ENCODE data around the gene RNASE7. TPM values are rescaled to one million over a fixed set of nuclear protein-coding genes. Genes with fewer than 3 reads are reported as not detected.

The RNASE7 gene
- total RNA-seq, 1 donor from 2014 or later, result not detected

DNA sequence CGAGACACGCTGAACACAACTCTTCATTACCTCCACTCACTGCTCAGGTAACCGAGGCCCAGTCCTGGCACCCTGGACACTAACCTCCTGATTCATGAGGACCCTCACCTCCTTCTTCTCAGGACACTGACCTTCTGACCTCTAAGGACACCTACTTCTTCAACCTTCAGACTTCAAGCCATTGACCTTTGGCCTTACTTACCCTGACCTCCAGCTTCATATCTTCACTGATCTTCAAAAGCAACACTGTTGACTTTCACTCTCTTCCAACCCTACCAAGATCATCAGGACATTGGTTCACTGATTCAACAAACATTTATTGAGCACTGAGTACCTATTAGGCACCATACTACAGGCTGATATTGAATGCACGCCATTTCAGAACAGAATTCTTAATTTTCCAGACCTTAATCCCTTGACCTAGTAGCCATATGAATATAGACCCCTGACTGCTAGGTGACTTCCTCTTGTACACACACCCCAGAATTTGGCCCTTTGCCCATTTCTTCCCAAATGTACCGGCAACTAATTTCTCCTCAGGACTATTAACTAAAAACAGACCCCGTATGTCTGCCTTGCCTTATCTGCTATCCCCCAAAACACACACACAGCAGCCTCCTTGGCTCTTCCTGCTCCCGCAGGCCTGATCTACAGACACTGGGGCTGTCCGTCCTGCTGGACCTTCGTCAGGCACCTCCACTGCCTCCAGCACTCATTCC lies 33.7 kb downstream of the RNASE7 start:
- intact Hi-C loops (cut with micrococcal nuclease), result loop anchor here (10.0 kb wide), 1 partner anchor 61 kb away; no protein-coding TSS in a partner anchor
- ATAC-seq, result no peak
- no peak for DNase-seq

DNA sequence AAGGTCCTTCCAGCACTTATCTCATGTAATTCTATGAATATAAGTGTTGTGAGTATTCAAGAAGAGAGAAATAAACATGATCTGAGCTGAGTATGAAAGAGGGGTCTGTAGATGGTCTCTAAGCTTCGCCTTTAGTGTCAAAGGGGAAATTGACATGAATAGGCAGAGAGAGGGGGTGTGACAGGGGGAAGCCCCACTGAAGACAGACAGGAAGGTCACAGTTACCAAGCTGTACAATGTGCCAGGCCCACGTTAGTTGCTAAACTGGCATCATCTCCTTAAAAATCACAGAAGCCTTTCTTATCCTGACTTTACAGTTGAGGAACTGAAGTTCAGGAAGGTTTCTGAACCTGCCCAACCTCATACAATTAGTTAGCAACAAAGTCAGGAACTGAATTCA lies 35.5 kb downstream of the RNASE7 start:
- no peak for DNase-seq
- no peak for ATAC-seq
- intact Hi-C loops (cut with micrococcal nuclease), result loop anchor here (10.0 kb wide), 1 partner anchor 63 kb away; no protein-coding TSS in a partner anchor

DNA sequence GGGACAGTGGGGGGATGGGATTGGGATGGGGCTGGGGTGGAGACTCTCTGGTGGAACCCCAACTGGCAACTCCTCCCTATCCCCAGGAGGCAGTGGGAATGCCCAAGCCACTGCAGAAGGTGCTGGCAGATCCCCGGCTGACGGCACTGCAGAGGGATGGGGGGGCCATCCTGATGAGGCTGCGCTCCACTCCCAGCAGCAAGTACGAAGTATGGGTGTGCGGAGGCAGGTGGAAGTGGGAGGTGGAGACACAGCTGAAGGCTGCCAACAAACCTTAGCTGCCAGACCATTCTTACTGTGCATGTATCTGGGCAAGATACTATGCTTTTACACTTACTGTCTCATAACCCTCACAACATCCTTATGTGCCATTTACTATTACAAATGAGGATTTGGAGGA lies 36.1 kb downstream of the RNASE7 start:
- no peak for ATAC-seq

DNA sequence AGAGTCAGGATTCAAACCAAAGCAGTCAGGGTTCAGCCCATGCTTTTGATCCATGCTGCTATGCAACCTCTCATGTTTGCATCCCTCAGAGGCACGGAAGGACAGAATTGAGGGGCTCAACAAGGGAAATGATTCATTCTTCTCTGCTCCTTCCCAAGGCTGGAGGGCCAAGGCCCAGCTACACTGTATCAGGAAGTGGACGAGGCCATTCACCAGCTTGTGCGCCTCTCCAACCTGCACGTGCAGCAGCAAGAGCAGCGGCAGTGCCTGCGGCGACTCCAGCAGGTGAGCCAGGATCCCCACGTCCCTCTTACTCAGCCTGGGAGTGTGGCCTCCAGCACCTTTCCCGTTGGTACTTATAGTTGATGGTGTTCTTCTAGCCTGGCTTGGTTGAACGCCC lies 36.6 kb downstream of the RNASE7 start:
- ATAC-seq (no peak), DNase-seq (no peak)
- intact Hi-C loops (cut with micrococcal nuclease), result loop anchor here (10.0 kb wide), 1 partner anchor 64 kb away; no protein-coding TSS in a partner anchor

More for the DNA sequence above, 36.1 kb downstream of the RNASE7 start:
- no peak for DNase-seq
- intact Hi-C loops (cut with micrococcal nuclease), result loop anchor here (10.0 kb wide), 1 partner anchor 63 kb away; no protein-coding TSS in a partner anchor

DNA sequence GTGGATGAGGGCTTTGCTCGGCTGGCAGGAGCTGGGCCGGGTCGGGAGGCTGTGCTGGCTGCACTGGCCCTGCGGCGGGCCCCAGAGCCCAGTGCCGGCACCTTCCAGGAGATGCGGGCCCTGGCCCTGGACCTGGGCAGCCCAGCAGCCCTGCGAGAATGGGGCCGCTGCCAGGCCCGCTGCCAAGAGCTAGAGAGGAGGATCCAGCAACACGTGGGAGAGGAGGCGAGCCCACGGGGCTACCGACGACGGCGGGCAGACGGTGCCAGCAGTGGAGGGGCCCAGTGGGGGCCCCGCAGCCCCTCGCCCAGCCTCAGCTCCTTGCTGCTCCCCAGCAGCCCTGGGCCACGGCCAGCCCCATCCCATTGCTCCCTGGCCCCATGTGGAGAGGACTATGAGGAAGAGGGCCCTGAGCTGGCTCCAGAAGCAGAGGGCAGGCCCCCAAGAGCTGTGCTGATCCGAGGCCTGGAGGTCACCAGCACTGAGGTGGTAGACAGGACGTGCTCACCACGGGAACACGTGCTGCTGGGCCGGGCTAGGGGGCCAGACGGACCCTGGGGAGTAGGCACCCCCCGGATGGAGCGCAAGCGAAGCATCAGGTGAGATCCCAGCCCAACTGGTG lies 39.5 kb downstream of the RNASE7 start:
- intact Hi-C loops (cut with micrococcal nuclease), result no loop called here
- no peak for ATAC-seq
- DNase-seq, result no peak

DNA sequence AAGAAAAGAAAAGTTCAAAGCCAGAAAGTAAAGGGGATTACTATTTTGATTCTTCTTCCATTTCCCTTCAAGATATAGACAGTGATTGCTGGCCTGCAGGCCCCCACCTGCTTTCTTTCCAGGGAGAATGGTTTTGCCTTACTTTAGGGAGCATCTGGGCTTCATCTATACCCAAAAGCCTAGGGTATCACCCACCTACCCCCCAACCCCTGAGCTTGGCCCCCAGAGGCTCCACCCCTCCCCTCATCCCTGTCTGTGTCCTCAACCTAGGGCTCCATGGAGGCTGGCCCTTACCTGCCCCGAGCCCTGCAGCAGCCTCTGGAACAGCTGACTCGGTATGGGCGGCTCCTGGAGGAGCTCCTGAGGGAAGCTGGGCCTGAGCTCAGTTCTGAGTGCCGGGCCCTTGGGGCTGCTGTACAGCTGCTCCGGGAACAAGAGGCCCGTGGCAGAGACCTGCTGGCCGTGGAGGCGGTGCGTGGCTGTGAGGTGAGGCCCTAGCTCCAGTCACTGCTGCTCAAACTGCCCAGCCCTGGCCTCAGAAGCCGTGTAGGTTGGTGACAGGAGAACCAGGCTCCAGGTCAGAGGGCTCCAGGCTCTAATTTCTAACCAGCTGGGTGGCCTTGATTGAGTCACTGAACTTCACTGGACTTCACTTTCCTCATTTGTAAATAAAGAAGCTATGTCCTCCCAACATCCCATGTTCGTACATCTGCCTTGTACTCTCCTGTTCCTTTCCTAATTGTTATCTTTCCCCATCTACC lies 41.6 kb downstream of the RNASE7 start:
- DNase-seq (no peak), ATAC-seq (no peak)
- intact Hi-C loops (cut with micrococcal nuclease), result no loop called here

DNA sequence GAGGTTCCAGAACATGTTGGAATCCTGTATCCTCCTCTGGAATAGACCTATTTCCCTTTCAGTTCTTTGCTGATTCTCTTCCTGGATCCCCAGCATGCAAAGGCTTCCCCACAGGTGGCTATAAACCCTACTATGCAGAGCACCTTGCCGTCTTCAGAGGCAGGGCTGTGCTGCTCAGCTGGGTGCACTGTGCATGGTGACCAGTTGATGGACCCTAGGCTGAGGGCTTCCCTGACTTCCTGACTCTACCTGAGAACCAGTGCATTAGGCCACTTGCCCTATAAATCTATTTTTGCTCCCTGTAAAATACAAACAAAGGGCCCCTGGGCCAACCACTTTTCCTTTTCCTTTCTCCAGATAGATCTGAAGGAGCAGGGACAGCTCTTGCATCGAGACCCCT lies 42.2 kb downstream of the RNASE7 start:
- intact Hi-C loops (cut with micrococcal nuclease), result no loop called here
- ATAC-seq (no peak), DNase-seq (no peak)

DNA sequence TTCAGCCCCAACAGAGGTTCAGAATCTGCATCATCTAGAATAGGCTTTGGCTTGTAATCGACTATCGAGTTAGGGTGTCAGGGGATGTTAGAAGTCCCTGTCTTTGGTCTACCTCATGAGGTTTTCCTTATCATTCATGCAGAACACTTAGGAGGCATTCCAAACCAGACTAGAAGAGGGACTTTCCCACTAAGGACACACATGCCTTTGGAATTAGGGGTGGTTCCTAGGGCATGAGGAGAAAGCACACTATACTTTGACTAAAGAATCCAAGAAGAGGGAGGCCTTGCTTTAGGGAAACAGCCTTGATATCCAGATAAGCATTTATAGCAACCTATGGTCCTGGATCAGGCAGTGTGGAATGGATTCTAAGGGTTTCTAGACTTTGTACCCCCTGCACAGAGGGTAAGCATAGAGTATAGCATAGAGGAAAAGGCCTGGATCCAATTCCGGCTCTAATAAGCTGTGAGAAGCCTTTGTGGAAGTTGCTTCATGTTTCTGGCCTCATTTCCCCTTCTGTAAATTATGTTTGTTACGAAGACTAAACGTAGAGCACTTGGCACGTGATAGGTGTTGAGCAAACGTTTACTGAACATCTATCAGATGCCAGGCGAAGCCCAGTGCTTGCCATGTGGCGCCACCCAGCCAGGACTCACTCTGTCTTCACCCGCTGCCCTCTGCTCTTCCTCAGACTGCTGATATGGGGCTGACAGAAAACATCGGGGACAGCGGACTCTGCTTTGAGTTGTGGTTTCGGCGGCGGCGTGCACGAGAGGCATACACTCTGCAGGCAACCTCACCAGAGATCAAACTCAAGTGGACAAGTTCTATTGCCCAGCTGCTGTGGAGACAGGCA lies 43.1 kb downstream of the RNASE7 start:
- intact Hi-C loops (cut with micrococcal nuclease), result no loop called here
- DNase-seq (peak; percentile 70), ATAC-seq (peak; percentile 75)

DNA sequence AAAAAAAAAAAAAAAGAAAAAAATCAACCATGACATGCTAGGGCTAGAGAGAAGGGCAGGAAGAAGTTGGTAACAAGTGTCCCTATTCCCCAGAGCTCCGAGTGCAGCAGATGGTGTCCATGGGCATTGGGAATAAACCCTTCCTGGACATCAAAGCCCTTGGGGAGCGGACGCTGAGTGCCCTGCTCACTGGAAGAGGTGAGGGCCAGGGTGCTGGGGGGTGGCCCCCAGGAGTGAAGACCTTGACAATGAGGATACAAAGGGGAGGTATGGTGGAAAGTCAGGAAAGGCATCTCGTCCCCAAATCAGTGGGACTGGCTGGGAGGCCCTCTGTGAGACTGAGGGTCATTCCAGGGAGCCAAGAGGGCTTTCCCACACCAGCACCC lies 44.7 kb downstream of the RNASE7 start:
- intact Hi-C loops (cut with micrococcal nuclease), result no loop called here
- no peak for ATAC-seq

DNA sequence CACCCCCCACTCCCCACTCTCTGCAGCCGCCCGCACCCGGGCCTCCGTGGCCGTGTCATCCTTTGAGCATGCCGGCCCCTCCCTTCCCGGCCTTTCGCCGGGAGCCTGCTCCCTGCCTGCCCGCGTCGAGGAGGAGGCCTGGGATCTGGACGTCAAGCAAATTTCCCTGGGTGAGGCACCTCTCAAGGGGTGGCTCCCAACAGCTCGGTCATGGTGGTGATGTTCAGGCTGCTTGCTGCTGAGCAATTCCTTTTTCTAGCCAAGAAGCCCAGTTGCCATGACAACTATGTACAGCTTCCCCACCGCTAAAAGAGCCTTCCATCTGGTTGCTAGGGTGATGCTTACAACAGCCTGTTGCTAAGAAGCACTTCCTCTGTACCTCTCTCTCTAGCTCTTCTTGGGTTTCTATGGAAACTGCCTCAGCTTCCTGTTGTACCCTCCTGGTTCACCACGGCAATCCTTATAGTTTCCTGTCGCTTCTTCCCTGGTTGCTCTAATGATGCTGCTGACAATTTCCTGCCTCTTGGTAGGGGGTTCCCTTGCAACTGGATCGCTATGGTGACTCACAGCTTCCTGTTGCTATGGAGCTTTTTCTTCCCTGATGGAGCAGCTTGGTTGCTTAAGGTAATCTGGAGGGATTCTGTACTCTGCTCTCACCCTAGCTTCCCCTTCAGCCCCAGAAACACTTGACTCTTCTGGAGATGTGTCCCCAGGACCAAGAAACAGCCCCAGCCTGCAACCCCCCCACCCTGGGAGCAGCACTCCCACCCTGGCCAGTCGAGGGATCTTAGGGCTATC lies 45.3 kb downstream of the RNASE7 start:
- ATAC-seq (peak; percentile 20), DNase-seq (peak; percentile 42)
- intact Hi-C loops (cut with micrococcal nuclease), result no loop called here

More for the DNA sequence above, 44.7 kb downstream of the RNASE7 start:
- DNase-seq, result no peak

DNA sequence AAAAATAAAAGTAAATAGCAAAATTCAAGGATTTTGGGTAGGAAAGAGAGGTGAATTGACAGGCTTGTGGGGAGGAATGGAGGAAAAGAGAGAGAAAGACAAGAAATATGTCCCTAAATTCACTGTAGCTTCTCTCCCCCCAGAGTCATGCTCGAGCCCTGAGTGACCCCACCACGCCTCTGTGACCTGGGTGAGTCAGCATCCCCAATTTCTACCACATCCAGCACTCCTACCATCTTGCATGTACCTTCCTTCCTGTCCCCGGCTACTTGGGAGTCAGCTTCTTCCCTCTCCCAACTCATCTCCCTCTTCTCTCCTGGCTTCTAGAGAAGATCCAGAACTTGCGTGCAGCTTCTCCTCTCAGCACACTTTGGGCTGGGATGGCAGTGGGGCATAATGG lies 46.5 kb downstream of the RNASE7 start:
- intact Hi-C loops (cut with micrococcal nuclease), result no loop called here
- ATAC-seq, result no peak
- DNase-seq, result no peak

DNA sequence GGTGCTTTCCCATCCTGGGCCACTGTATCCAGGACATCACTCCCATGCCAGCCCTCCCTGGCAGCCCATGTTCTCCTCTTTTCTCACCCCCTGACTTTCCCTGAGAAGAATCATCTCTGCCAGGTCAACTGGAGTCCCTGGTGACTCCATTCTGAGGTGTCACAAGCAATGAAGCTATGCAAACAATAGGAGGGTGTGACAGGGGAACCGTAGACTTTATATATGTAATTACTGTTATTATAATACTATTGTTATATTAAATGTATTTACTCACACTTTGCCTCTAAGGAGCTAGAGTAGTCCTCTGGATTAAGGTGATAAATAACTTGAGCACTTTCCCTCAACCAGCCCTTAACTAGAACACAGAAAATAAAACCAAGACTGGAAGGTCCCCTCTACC lies 47.1 kb downstream of the RNASE7 start:
- ATAC-seq, result no peak
- DNase-seq, result no peak
- intact Hi-C loops (cut with micrococcal nuclease), result no loop called here

DNA sequence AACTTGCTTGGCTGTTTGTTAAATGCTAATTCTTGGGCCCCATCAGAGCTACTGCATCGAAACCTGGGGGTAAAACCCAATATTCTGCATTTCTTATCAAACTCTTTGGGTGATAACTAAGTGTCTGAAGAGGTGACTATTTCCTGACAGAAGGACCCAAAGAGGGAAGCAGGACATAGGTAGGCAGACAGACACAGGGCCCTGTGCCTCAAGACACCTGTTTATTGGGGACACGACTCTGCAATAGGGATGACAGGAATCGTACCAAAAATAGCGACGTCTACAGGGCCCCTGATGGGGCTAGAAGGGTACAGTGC lies 47.7 kb downstream of the RNASE7 start:
- ATAC-seq, result no peak
- intact Hi-C loops (cut with micrococcal nuclease), result no loop called here
- no peak for DNase-seq

DNA sequence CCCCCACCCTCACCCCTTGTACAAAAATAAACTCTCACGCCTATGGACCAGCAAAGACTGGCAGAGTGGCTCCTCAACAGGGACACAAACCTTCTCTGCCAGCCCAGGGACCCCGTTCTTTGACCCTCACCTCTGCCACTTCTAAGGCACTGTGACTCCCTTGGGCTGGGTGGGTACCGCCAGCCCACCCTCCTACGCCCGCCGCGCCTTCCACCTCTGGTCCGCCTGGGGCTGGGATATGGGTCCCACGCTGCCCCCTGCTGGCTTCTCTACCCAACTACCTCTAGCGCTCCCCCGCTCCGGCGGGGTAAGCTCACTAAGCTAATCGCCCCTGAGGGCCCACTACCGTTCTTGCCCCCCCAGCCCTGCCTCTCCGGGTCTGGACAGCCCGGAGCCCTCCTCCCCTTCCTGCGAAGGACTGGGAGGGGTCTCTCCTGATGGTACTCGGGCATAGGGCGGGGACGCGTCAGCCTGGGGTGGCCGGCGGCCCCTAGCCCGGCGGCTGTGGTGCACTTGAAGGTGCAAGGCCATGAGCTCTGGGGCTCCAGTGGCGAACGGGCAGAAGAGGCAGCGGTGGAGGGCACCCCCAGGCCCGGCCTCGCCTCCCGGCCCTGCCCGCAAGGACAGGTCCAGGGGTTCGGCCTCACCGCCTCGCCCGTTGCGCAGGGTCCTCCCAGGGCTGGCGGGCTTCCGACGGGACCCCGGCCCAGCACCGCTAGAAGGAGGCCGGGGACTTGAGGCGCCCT lies 48.2 kb downstream of the RNASE7 start:
- ATAC-seq, result peak; percentile 2
- peak; percentile 67 for DNase-seq
- intact Hi-C loops (cut with micrococcal nuclease), result no loop called here

DNA sequence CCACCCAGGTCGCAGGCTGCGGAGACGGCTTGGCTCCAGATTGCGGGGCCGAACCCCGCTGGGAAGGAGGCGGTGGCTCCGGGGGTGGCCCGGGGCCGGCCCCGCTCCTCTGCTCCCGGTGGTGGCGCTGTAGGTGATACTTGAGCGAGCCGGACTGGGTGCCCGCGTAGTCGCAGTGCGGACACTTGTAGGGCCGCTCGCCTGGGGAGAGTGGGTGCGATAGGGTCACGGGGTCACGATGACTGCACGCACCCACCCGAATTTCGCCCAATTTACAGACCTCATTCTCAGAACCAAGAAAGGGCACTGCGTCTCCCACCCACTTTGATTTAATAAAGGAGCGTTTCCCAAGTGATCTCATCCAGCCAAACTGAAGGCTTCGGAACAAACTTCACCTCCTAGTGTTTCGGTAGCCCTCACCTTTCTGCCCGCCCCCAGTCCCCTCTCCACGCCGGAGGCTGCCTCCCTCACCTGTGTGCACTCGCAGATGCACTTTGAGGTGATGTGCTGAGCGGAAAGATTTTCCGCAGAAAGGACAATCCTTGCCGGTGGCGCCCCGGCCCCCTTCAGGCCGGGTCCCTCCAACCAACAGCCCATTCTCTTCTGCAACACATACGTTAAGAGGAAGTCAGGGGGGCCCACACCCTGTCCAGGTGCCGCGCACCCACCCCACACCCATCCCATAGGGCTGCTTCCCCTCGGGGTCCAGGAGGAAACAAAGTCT lies 48.9 kb downstream of the RNASE7 start:
- ATAC-seq, result no peak
- intact Hi-C loops (cut with micrococcal nuclease), result no loop called here
- no peak for DNase-seq

DNA sequence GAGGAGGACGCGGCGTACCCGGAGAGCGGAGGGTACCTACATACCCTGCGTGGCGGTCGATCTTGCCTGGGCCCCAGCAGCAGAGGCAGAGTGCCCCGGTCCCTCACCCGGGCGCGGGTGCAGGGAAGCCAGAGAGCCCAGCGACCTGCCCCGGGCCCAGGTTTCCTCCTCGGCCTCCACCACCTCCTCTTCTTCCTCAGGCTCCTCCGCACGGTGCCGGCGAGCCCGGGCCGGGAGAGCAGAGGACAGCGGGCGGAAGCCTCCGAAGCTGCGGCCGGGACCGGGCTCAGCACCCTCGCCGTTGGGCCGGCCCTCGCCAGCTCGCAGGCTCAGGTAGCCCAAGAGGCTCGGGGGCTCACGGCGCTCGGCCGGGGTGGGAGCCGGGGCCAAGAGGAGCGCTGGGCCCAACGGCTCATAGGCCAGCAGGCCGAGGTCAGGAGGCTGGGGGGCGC lies 49.7 kb downstream of the RNASE7 start:
- DNase-seq (no peak), ATAC-seq (peak; percentile 3)
- intact Hi-C loops (cut with micrococcal nuclease), result no loop called here
